ENCODE results near the gene PRICKLE2. TPM values are rescaled to one million over a fixed set of nuclear protein-coding genes. Genes with fewer than 3 reads are reported as not detected.

PRICKLE2 gene
- total RNA-seq, 1 experiment from 2014 or later = 4.2 TPM

DNA sequence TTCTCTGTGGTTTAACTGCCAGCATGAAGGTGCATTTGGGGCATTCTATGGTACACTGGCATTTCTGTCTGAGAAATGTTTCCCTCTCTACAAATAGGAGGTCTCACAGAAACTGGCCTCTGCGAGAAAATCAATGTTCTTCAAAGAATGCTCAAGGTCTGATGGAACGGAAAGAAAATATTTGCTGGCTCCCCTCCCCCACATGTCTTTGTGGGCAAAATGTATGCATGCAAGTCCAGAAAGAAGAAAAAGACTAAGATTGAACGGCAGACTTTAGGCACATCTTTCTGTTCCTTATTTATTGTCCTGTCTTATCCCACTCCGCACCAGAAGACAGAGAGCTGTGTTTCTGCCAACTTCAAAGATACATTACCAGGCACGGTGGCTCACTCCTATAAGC is 118.1 kb downstream of the PRICKLE2 start:
- BruUV-seq (replicated peaks) = no TSS peak

DNA sequence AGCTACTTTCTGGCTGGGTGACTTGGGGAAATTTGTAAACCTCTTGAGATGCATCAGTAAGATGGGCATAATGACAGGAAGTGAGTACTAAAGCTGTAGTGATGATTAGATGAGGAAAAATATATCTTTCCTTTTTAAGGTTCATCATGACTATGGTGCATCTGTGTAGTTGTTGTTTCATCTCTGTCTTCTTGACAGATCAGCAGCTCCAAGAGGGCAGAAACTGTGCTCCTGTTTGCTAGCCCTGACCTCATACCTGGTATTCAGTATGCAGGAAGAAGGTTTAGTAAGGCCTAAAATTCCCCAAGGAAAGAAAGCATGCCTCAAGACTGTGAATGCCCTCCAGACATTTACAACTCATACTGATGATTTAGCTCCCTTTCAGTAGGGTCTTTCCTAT is 119.5 kb downstream of the PRICKLE2 start:
- Mint-ChIP-seq H3K4me3 (ENCODE audit: unreplicated experiment) (no peak overlapping the region), H3K27ac (ENCODE audit: unreplicated experiment) (no peak overlapping the region), H3K36me3 (ENCODE audit: insufficient read depth, unreplicated experiment) (no peaks in the 10 kb centered on the region), H3K9me3 (ENCODE audit: unreplicated experiment) (no peaks in the 10 kb centered on the region), H3K27me3 (ENCODE audit: insufficient read depth, unreplicated experiment) (no peaks in the 10 kb centered on the region), H3K4me1 (ENCODE audit: low read depth, unreplicated experiment) (peaks cover 20% of the 10 kb centered on the region)
- ChIA-PET CTCF (no interaction called here), POLR2A (no interaction called here)
- BruUV-seq (replicated peaks) = no TSS peak
- no peak for DNase-seq
- Histone ChIP-seq H3K27me3 (replicated peaks; ENCODE audit: control insufficient read depth, insufficient read depth, low read length) (no peaks in the 10 kb centered on the region), H3K36me3 (ENCODE audit: control insufficient read depth, insufficient read depth, low read length) (no peaks in the 10 kb centered on the region), H3K4me1 (peaks cover 34% of the 10 kb centered on the region), H3K9me3 (no peaks in the 10 kb centered on the region), H3K4me3 (ENCODE audit: low read depth, low read length) (no peak overlapping the region)
- TF ChIP-seq, protein P1, sequence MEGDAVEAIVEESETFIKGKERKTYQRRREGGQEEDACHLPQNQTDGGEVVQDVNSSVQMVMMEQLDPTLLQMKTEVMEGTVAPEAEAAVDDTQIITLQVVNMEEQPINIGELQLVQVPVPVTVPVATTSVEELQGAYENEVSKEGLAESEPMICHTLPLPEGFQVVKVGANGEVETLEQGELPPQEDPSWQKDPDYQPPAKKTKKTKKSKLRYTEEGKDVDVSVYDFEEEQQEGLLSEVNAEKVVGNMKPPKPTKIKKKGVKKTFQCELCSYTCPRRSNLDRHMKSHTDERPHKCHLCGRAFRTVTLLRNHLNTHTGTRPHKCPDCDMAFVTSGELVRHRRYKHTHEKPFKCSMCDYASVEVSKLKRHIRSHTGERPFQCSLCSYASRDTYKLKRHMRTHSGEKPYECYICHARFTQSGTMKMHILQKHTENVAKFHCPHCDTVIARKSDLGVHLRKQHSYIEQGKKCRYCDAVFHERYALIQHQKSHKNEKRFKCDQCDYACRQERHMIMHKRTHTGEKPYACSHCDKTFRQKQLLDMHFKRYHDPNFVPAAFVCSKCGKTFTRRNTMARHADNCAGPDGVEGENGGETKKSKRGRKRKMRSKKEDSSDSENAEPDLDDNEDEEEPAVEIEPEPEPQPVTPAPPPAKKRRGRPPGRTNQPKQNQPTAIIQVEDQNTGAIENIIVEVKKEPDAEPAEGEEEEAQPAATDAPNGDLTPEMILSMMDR (IDR thresholded peaks at IDR 0.05; ENCODE audit: insufficient read depth in 1 of 2, low read depth in 1 of 2, low read length in 1 of 2, severe bottlenecking in 1 of 2, unreplicated experiment in 1 of 2) = no peak
- intact Hi-C loops (cut with micrococcal nuclease; ENCODE audit: unreplicated experiment) = loop anchor here (2.0 kb wide), 1 partner anchor 17 kb away; no protein-coding TSS in a partner anchor

More for the DNA sequence above, 118.1 kb downstream of the PRICKLE2 start:
- CTCF ChIA-PET = no interaction called here
- Mint-ChIP-seq H3K4me1 (ENCODE audit: low read depth, unreplicated experiment) (peaks cover 20% of the 10 kb centered on the region), H3K27ac (ENCODE audit: unreplicated experiment) (no peak overlapping the region), H3K36me3 (ENCODE audit: insufficient read depth, unreplicated experiment) (no peaks in the 10 kb centered on the region), H3K27me3 (ENCODE audit: insufficient read depth, unreplicated experiment) (no peaks in the 10 kb centered on the region), H3K9me3 (ENCODE audit: unreplicated experiment) (no peaks in the 10 kb centered on the region), H3K4me3 (ENCODE audit: unreplicated experiment) (no peak overlapping the region)
- peaks cover 34% of the 10 kb centered on the region for H3K4me1 ChIP-seq
- H3K9me3 ChIP-seq = no peaks in the 10 kb centered on the region
- no peaks in the 10 kb centered on the region for H3K36me3 ChIP-seq (ENCODE audit: control insufficient read depth, insufficient read depth, low read length)
- DNase-seq = no peak
- H3K27me3 ChIP-seq (replicated peaks; ENCODE audit: control insufficient read depth, insufficient read depth, low read length) = no peaks in the 10 kb centered on the region
- TF ChIP-seq, protein P1 (IDR thresholded peaks at IDR 0.05; ENCODE audit: insufficient read depth in 1 of 2, low read depth in 1 of 2, low read length in 1 of 2, severe bottlenecking in 1 of 2, unreplicated experiment in 1 of 2) = no peak
- H3K4me3 ChIP-seq (ENCODE audit: low read depth, low read length) = no peak overlapping the region
- POLR2A ChIA-PET = no interaction called here
- intact Hi-C loops (cut with micrococcal nuclease; ENCODE audit: unreplicated experiment) = no loop called here

GRCh38 chr3:64104691-64105111 is 120.6 kb downstream of the PRICKLE2 start:
- H3K4me1 ChIP-seq = peaks cover 27% of the 10 kb centered on the region
- H3K27ac Mint-ChIP-seq (ENCODE audit: unreplicated experiment) = no peak overlapping the region
- no peak overlapping the region for H3K4me3 Mint-ChIP-seq (ENCODE audit: unreplicated experiment)
- no peak for DNase-seq
- CTCF ChIA-PET = no interaction called here
- peaks cover 12% of the 10 kb centered on the region for H3K4me1 Mint-ChIP-seq (ENCODE audit: low read depth, unreplicated experiment)
- no peak overlapping the region for H3K4me3 ChIP-seq (ENCODE audit: low read depth, low read length)
- H3K36me3 Mint-ChIP-seq (ENCODE audit: insufficient read depth, unreplicated experiment) = no peaks in the 10 kb centered on the region
- no peaks in the 10 kb centered on the region for H3K36me3 ChIP-seq (ENCODE audit: control insufficient read depth, insufficient read depth, low read length)
- H3K27me3 ChIP-seq (replicated peaks; ENCODE audit: control insufficient read depth, insufficient read depth, low read length) = no peaks in the 10 kb centered on the region
- H3K9me3 ChIP-seq = no peaks in the 10 kb centered on the region
- POLR2A ChIA-PET = no interaction called here
- TF ChIP-seq, protein P1 (IDR thresholded peaks at IDR 0.05; ENCODE audit: insufficient read depth in 1 of 2, low read depth in 1 of 2, low read length in 1 of 2, severe bottlenecking in 1 of 2, unreplicated experiment in 1 of 2) = no peak
- intact Hi-C loops (cut with micrococcal nuclease; ENCODE audit: unreplicated experiment) = loop anchor here (2.0 kb wide), 1 partner anchor 16 kb away; no protein-coding TSS in a partner anchor
- H3K27me3 Mint-ChIP-seq (ENCODE audit: insufficient read depth, unreplicated experiment) = no peaks in the 10 kb centered on the region
- no peaks in the 10 kb centered on the region for H3K9me3 Mint-ChIP-seq (ENCODE audit: unreplicated experiment)
- BruUV-seq (replicated peaks) = no TSS peak
